ENCODE data around the gene OSBPL7.

GRCh38 chr17:47836601-47837000 lies 15.0 kb upstream of the OSBPL7 start:
- no peak for TF ChIP-seq CTCF (IDR thresholded peaks at IDR 0.05; ENCODE audit: insufficient read depth, low read depth, low read length)
- TF ChIP-seq EZH2 (IDR thresholded peaks at IDR 0.05; ENCODE audit: insufficient read depth, low read length) = no peak

Measured in astrocyte (in vitro differentiated cells and primary cell).